Measurements from ENCODE around the gene HDHD2. TPM values are rescaled to one million over a fixed set of nuclear protein-coding genes. Genes with fewer than 3 reads are reported as not detected.

HDHD2 gene

Small RNA genes lying within 50 kb of the gene (small RNA-seq; reads per million reads assigned to genes)
- not detected for gene AC012254.4
